Mononuclear cell (primary cell): ENCODE measurements around the gene USP20. TPM values are rescaled to one million over a fixed set of nuclear protein-coding genes. Genes with fewer than 3 reads are reported as not detected.

Experiments used
- H3K27me3 ChIP-seq: 2 replicates; pipeline ENCODE4 v1.6.0; 2011; ENCODE audit warnings: low read length, control low read depth; ENCODE audit not compliant: insufficient read depth
- H3K4me1 ChIP-seq: 2 replicates; pipeline ENCODE4 v1.5.1; 2011; ENCODE audit warnings: mild to moderate bottlenecking, low read length, control low read depth; ENCODE audit not compliant: insufficient read depth
- H3K4me3 ChIP-seq: 2 replicates; pipeline ENCODE4 v1.5.1; 2011; ENCODE audit warnings: mild to moderate bottlenecking, low read length, moderate library complexity
- H3K9me3 ChIP-seq: 2 replicates; pipeline ENCODE4 v1.5.1; 2011; ENCODE audit warnings: low read depth, mild to moderate bottlenecking, control low read depth, low read length
- total RNA-seq: library from RNA; depleted of rRNA; stranded (reverse); fragments of >200 nt; gene quantifications from one replicate; pipeline ENCODE4 v1.2.3, GENCODE V29; 2012

USP20 gene
- total RNA-seq, 1 donor = 17.1 TPM

DNA sequence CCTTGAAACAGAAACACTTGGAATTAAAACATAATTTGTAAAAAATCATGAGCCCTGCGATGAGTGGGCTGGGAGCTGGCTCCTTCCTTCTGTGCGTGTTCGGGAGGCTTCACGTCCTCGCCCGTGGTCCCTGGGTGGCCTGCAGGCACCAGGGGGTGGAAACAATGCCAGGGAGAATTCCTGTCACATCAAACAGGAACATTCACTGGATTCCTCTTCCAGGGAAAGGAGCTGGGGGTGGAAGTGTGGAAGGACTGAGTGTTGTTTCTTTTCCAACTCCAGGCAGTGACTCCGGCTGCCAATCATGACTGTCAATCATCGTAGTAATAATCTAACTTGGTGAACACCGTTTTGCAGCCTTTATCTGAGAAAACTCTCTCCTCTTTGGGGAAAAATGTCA is 21.6 kb upstream of the USP20 start:
- Histone ChIP-seq H3K4me1 (peaks cover 24% of the 10 kb centered on the region), H3K27me3 (no peaks in the 10 kb centered on the region), H3K9me3 (no peaks in the 10 kb centered on the region), H3K4me3 (no peak overlapping the region)

DNA sequence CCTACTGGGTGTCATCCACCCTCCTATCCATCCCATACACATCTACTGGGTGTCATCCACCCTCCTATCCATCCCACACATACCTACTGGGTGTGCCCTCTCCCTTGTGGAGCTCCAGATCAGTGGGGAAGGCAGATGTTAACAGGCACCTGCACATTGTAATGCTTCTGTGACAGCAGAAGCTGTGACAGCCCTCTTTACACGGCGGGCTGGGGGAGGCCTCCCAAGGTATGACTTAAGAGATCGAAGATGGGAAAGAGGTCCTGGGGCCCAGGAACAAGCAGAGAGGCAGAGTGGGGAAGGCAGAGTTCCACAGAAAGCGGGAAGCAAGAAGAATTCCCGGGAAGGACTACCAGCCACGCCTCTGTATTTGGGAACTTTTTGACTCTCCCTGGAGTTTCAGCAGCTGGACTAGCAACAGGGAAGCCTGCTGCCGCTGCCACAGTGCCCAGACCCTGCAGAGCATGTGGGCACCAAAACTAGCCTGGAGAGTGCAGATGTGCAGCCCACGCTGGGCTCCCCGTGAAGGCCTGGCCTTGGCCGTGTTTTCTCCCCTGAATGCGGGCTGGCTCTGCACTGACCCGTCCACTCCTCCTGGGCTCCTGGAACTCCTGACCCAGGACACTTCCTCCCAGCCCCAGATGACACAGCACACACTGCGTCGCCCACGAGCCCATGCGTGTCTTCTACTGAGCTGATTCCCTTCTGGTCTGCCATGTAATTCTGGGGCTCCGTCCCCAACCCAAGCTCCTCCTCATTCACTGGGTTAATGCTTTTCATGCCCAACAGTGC is 20.6 kb upstream of the USP20 start:
- no peaks in the 10 kb centered on the region for H3K27me3 ChIP-seq
- H3K9me3 ChIP-seq = no peaks in the 10 kb centered on the region
- peaks cover 24% of the 10 kb centered on the region for H3K4me1 ChIP-seq
- H3K4me3 ChIP-seq = no peak overlapping the region

DNA sequence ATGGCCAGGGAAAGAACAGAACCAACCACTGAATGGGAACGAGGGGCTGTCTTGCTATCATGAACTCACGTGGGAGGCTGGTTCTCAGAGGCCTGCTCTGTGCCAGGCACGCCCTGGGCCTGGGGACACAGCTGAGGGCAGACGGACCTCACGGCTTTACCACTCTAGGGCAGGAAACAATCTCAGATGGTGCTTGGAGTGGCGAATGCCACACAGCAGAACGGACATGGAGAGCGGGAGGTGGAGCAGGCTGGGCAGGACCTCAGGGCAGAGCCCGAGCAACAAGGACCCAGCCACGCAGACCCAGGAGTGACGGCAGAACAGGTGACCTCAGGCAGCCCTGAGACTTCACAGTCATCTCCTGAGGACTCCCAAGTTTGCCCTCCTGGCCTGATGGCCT is 20.0 kb upstream of the USP20 start:
- Histone ChIP-seq H3K4me3 (no peak overlapping the region), H3K9me3 (no peaks in the 10 kb centered on the region), H3K27me3 (no peaks in the 10 kb centered on the region), H3K4me1 (peaks cover 24% of the 10 kb centered on the region)

DNA sequence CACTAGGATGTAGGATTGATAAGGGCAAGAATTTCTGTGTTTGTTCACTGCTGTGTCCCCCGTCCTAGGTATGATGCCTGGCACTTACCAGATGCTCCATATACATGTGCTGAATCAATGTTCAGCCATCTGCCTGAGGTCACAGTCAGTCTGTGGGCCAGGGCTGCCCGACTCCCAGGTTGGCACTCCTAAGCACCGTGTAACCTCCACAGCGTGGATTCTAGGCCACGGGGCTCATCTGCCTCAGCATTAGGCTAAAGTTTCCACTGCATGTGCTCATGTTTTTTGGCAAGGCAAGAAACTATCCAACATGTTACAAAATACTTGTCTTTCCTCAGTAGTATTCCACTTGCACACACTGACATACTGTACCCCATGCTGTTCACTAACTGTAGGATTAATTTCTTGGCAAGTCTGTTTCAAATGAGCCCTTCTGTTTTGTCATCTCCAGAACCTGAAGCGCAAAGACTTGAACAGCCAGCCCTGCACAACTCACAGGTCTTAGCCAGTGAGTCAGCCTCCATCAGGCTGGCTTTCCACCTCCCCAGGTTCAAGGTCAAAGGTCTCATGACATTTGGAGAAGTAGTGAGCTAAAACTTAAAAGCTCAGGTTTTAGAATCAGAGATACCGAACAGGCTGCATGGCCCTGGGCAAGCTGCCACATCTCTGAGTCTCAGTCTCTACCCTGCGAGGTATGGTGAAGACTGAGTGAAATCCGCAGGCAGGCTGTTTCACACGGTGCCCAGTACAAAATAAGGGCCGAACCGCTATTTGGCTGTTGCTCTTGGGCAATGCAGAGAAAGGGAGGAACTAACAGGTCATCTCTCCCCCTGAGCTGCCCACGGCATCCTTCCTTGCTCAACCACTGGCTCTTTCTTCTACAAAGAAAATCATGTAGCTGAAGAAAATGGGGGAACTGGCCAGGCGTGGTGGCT is 18.5 kb upstream of the USP20 start:
- H3K4me3 ChIP-seq = no peak overlapping the region
- H3K4me1 ChIP-seq = peaks cover 24% of the 10 kb centered on the region
- no peaks in the 10 kb centered on the region for H3K9me3 ChIP-seq
- no peaks in the 10 kb centered on the region for H3K27me3 ChIP-seq

DNA sequence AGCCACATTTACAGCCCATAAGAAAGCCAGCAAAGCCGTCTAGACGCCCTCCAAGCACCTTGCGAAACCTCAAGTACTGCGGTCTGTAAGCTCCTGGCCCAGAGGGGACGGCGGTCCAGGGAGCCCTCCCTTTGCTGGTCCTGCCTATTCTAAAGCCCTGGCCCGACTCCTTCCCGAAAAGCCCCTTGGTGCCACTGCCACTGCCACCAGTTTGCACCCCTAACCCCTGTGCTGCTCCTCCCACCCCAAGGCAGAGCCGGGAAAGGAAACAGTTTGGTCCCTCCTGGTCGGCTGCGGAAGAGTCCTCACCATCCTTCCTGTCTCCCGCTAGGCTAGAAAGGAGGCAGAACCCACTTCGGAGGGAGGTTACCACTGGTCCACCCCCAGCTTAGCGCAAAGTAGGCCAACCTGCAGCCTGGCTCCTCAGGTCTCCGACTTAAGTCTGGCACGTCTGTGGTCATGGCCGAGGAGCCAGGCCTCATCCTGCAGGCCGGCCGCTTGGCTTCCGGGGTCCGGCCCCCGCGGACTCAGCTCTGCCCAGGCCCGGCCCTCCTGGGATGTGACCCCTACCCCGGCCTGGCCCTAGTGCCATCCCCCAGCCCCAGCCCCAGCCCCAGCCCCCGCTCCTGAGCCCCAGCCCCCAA is 12.2 kb upstream of the USP20 start:
- no peaks in the 10 kb centered on the region for H3K9me3 ChIP-seq
- H3K4me3 ChIP-seq = peak overlapping the region; percentile 41
- no peaks in the 10 kb centered on the region for H3K27me3 ChIP-seq
- H3K4me1 ChIP-seq = peaks cover 16% of the 10 kb centered on the region

DNA sequence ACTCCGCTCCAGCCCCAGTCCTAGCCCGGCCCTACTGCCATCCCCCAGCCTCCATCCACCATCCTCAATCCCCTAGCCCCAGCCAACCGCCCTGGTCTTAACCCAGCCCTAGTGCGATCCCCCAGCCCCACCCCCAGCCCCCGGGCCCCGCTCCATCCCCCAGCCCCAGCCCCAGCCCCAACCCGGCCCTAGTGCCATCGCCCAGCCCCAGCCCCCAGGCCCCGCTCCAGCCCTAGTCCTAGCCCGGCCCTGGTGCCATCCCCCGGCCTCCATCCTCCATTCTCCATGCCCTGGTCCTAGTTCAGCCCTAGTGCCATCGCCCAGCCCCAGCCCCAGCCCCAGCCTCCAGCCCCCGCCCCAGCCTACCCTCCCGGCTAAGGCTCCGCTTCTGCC is 11.7 kb upstream of the USP20 start:
- Histone ChIP-seq H3K4me1 (peaks cover 11% of the 10 kb centered on the region), H3K9me3 (no peaks in the 10 kb centered on the region), H3K4me3 (peak overlapping the region; percentile 67), H3K27me3 (no peaks in the 10 kb centered on the region)

DNA sequence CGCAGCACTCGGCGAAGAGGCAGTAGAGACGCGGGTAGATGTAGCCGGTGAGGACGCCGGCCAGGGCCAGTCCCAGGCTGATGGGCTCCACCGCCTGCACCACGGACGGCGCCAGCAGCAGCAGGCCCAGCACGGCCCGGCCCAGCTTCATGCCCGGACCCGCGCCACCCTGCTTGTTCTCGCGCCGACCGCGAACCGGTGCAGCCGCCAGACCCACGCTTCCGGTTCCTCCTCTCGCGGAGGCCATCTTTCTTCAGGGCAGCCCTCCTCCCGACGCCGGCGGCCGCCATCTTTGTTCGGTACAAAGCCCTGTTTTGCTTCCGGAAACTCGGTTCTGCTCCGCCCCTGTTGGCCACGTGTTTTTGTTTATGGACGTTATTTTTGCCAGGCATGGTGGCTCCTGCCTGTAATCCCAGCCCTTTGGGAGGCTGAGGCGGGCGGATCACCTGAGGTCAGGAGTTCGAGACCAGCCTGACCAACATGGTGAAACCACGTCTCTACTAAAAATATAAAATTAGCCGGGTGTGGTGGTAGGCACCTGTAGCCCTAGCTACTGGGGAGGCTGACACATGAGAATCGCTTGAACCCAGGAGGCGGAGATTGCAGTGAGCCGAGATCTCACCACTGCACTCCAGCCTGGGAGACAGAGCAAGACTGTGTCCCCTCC is 11.2 kb upstream of the USP20 start, which contains the start of gene TOR1A:
Gene TOR1A (minus strand): TSS at position 202 of the 667 bp plus-strand sequence. CDS start 51 bp downstream, at position 151.
- H3K4me3 ChIP-seq = peak within 1 kb of the TSS; percentile 67
- no peaks in the 10 kb centered on the region for H3K9me3 ChIP-seq
- no peaks in the 10 kb centered on the region for H3K27me3 ChIP-seq
- peaks cover 10% of the 10 kb centered on the region for H3K4me1 ChIP-seq

DNA sequence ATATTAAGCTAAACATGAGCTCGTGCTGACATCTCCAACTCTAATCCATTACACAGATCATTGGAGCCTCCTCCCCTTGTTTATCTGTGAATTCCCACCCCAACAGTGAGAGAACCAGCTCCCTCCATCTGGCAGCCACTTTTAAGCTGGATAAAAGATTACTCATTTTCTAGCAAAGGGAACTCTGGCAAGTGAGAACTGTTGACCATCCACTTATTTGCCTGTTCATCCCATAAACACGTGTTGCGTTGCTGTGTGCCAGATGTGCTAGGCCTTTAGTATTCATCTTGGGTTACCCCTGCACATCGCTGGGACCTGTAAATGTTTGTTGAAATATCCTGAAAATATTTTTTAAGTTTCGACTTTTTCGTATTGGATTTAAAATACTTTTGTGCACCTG is 8.9 kb upstream of the USP20 start:
- no peaks in the 10 kb centered on the region for H3K27me3 ChIP-seq
- no peak overlapping the region for H3K4me3 ChIP-seq
- peaks cover 10% of the 10 kb centered on the region for H3K4me1 ChIP-seq

DNA sequence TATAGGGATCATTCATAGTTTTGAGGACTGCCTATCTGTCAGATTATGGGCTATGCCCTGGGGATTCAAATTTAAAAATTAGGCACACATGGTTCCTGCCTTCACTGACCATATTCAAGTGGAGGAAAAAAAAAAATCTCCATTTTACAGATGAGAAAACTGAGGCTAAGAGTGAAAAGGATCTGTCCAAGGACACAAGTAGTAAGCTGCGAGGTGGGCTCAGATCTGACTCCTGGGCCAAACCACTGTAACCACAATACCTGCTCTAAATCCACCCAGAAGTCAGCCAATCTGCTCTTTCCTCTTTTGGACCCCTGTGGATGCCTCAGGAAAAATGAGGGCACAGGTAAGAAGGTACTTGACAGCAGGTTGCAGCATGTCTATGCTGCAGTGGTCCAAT is 8.5 kb upstream of the USP20 start:
- H3K27me3 ChIP-seq = no peaks in the 10 kb centered on the region
- H3K4me1 ChIP-seq = peaks cover 10% of the 10 kb centered on the region
- H3K4me3 ChIP-seq = no peak overlapping the region
- no peaks in the 10 kb centered on the region for H3K9me3 ChIP-seq

More for the DNA sequence above, 8.9 kb upstream of the USP20 start:
- H3K9me3 ChIP-seq = no peaks in the 10 kb centered on the region

DNA sequence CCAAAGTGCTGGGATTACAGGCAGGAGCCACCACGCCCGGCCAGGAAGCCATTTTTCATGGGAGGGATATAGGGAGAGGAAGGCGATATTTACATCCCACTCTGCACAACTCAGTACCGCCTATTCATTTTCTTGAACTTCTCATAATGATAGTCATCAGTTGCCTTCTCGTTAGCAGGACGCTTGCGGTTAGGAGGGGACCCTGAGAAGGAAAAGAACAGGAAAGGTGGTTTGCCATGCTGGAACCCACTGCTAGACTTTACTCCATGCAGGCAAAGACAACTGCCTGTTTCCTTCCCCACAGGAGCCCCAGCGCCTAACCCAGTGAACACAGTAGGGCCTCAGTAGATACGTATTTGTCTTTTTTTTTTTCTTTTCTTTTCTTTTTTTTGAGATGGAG is 7.2 kb upstream of the USP20 start:
- H3K27me3 ChIP-seq = no peaks in the 10 kb centered on the region
- H3K9me3 ChIP-seq = no peaks in the 10 kb centered on the region
- no peak overlapping the region for H3K4me3 ChIP-seq
- peaks cover 1% of the 10 kb centered on the region for H3K4me1 ChIP-seq

DNA sequence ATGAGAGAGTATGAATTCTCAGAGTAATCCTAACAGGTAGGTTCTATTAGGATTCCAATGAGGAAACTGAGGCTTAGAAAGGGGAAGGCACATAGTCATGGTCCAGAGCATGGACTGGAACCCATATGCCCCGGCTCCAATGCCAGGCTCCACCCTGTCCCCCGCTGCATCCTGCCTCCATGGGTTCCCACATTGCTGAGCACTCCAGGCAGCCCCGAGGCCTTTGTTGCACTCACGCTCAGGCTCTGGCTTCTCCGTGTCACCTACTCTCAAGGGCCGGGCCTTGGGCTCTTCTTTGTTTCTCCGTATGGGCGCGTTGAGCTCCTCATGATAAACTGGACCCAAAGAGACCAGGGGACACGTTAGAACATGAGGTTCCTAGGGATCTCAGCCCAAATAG is 6.3 kb upstream of the USP20 start:
- no peaks in the 10 kb centered on the region for H3K9me3 ChIP-seq
- no peak overlapping the region for H3K4me3 ChIP-seq
- peaks cover 9% of the 10 kb centered on the region for H3K4me1 ChIP-seq
- no peaks in the 10 kb centered on the region for H3K27me3 ChIP-seq

DNA sequence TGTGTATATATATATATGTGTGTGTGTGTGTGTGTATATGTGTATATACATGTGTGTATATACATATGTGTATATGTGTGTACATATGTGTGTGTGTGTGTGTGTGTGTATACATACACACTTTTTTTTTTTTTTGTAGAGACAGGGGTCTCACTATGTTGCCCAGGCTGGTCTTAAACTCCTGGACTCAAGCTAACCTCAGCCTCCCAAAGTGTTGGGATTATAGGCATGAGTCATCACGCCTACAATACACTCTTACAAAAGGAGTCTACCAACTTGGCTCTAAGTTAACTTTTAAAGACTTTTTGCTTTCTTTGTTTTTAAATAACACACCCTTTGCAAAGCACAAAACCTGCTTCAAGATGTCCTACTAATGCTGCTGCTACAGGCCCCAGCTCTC is 2.3 kb upstream of the USP20 start:
- no peak overlapping the region for H3K4me3 ChIP-seq
- H3K4me1 ChIP-seq = peaks cover 31% of the 10 kb centered on the region
- H3K9me3 ChIP-seq = no peaks in the 10 kb centered on the region
- no peaks in the 10 kb centered on the region for H3K27me3 ChIP-seq

DNA sequence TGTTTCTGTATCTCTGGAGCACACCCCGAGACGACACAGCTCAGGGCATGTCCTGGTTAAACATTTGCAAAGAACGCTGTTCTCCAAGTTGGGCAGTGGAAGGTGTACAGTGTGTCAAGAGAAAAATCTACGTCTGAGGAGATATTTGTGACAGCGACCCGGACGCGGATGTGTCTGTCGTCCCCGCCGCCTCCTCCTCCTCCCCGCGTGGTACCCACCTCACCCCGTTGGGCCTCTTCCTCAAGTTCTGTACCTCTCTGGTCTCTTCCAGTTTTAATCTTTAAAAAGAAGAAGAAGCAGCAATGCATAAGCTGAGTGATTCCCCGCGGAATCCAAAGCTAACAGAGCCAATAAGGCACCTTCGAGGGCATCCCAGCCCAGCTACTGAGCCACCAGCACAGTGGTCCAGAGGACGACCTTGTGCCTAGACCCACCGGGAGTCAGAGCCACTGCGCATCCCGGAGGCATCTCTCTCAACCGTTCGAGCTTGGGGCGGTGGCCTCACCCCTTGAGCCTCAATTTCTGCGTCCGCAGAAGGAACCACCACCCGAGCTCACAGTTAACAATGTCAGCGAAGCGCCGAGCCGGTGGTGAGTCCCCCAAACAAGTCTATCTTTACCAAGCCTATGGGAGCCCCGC is 650 bp upstream of the USP20 start:
- peak overlapping the region; percentile 93 for H3K4me3 ChIP-seq
- peaks cover 43% of the 10 kb centered on the region for H3K4me1 ChIP-seq
- H3K27me3 ChIP-seq = no peaks in the 10 kb centered on the region
- H3K9me3 ChIP-seq = no peaks in the 10 kb centered on the region

DNA sequence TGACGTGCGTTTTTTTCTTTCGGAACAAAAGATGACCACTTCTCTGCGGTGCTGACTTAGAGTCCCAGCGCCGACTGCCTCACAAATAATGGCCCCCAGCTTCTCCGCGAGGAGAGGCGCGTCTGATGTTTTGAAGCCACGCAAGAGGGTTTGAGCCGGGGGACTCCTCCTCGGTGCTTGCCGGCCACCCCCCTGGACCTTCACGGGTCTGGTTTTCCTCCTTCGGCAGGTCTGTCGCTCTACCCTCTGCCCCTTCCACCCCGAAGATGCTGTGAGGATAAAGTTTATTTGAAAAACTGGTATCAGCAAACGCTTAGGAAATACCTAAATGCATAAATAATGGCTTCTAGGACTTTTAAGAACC is 584 bp downstream of the USP20 start:
- Histone ChIP-seq H3K4me1 (peaks cover 51% of the 10 kb centered on the region), H3K9me3 (no peaks in the 10 kb centered on the region), H3K27me3 (no peaks in the 10 kb centered on the region), H3K4me3 (peak overlapping the region; percentile 93)
